NCI-H1092 treated with DMSO at 0.1 percent for 48 hours (cell line): Measurements from ENCODE around the gene ZC3HAV1L.
"Not testable (repeated sequence)": the region's sequence is repeated elsewhere in the genome, so short reads cannot be mapped to it uniquely, and the experiment has no call there.

ENCODE experiments used
- DNase-seq: peaks from one replicate; lab custom pipeline; 2025; lab: John Stamatoyannopoulos, UW

The ZC3HAV1L gene

GRCh38 chr7:139054101-139054500, 18.3 kb upstream of the ZC3HAV1L start:
- no peak for DNase-seq

GRCh38 chr7:139051655-139052054, 15.8 kb upstream of the ZC3HAV1L start:
- DNase-seq, result no peak

GRCh38 chr7:139049936-139050335, 14.1 kb upstream of the ZC3HAV1L start:
- no peak for DNase-seq

DNA sequence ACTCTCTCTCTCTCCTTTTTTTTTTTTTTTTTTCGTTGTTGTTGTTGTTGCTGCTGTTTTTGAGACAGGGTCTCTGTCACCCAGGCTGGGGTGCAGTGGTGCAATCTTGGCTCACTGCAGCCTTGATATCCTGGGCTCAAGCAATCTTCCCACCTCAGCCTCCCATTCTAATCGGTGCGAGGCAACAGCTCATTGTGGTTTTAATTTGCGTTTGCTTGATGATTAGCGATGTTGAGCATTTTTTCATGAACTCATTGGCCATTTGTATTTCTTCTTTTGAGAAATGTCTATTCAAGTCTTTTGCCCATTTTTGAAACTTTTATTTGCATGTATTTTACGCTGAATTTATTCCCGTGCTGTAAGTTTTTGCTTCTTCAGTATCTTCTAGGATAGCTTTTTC, 13.3 kb upstream of the ZC3HAV1L start:
- DNase-seq, result no peak

GRCh38 chr7:139047970-139048369, 12.1 kb upstream of the ZC3HAV1L start:
- no peak for DNase-seq

DNA sequence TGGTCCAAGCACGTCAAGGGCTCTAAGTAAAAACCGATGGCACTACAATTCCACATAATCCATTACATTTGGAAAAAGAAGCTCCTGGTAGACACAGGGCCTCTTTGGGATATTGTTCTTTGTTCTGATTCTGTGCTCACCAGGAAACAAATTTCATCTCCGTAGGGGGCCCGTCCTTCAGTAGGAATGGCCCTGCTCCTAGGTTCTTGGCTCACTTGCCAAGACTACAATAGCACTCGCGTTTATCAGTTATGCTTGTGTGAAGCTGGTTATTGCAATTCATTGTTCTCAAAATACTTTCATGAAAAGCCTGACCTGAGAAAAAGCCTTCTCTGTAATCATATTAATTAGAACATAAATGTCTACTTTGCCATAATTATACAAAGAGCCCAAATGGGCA, 10.3 kb upstream of the ZC3HAV1L start:
- peak; percentile 14 for DNase-seq

DNA sequence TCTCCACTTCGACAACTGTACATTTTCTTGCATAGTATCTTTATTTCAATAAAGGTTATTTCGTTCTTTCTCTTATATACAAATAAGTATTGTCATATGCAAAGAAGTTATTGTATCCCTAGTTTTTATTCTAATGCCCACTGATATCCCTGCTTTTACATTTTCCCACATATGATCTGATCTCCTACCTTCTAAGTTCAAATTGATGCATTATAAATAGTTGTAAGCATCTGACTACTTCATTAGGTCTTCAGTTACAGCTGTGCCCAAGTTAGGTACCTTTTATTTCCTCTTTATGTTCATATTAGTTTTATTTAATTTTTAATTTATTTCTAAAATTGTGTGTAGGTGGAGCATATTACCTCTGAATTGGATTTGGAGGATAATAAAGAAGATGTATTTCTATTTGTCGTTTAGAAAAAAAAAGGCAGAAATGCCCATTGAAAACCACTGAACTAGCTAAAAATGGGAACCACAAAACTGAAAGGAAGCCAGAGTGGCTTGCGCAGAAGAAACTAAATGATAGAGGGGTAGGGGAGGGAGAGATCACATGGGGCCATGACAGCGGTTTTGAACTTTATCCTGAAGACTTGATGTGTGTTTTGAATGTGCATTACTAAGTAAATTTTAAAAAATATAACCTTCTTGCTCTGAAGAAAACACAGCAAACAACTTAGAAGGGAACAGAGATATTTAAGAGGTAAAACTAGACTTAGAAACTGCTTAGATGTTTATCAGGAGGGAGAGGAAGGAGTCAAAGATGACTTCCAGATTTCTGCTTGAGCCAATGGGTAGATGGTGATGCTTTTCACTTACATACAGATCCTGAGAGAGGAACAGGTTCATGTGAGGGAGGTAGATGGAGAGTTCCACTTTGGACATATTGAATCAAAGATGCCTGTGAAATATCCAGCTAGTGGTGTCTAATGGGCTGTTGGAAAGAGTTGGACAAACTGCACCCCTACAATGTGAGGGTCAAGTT, 9.3 kb upstream of the ZC3HAV1L start:
- no peak for DNase-seq

- DNase-seq, result no peak
Observed at GRCh38 chr7:139043823-139044812, 8.3 kb upstream of the ZC3HAV1L start.

DNA sequence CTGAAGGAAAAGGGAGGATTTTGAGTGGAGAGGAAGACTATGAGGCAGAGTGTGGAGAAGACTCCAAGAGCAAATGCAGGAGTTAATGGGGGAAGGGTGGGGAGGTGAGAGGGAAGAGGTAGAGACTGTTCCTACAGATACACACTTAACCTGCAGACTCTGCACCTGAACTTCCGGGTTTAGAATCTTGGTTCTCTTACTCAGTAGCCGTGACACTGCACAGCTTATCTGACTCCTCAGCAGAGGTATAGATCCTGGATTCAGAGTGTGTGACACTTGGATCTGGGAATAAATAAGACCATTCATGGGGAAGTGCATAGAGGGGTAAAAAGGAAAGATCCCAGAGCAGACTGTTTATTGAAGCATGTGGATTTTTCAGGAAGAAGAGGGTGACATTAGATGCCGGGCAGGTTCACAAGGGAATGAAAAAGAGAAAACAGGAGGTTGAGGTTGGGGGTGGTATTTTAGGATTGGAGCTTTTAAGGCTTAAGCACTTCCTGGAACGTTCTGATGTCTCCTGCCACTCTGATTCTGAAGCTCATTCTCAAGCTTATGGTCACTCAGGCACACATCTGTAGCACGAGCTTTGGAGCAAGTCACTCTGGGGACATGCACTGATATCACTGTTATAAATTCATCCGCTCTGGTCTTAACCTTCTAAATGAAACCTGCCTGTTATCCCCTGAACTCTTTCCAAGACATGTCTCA, 5.7 kb upstream of the ZC3HAV1L start:
- no peak for DNase-seq

GRCh38 chr7:139038691-139039090, 2.8 kb upstream of the ZC3HAV1L start:
- DNase-seq, result no peak

DNA sequence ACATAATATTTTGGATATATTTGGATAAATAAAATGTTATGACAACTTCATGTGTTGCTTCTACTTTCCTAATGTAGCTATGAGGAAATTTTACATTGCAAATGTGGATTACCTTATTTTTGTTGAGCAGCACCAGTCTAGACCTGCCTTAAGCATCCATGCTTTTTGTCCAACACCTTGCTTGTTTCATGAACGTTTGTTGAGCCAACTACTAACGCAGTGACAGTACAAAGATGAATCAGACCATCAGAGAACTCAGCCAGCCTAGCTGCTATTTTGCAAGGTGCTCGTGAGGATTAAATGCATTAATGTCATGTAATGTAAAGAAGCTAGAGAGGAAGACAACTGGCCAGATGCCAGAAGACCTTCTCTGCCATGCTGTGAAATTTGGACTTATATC, 1.1 kb upstream of the ZC3HAV1L start:
- DNase-seq, result no peak

DNA sequence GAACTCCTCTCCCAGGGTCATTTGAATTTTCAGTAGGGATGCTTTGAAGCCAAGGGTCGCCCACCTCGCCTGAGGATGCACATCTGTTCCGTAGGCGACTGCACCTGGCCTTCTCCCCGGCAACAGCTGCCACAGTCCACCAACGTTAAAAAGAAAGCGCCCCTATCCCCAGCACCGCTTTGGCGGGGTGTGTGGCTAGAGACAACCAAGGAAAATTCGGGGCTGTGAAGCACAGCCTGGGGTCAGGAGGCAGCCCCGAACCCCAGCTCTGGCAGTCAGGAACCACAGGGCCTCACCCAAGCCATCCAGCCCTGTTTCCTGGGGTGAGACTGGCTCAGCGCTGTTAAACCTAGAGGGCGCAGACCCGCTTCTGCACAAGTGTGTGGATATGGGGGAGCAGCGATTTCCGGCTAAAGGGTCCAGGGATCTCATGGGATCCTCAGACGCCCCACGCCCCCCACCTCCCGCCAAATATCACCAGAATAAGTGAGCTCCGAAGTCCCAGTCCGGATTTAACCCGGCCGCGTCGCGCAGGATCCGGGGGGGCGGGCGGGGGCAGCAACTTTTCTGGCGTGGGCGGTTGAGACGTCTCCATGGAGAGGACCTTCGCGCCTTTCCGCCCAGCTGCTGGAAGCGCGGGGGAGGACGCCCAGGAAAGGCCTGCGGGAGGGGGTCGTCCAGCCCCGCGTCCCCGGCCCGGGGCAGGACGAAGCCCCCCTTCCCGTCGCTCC, 822 bp downstream of the ZC3HAV1L start:
- DNase-seq, result peak; percentile 51

- DNase-seq, result no peak
Observed at GRCh38 chr7:139034336-139034735, 1.5 kb downstream of the ZC3HAV1L start.

DNA sequence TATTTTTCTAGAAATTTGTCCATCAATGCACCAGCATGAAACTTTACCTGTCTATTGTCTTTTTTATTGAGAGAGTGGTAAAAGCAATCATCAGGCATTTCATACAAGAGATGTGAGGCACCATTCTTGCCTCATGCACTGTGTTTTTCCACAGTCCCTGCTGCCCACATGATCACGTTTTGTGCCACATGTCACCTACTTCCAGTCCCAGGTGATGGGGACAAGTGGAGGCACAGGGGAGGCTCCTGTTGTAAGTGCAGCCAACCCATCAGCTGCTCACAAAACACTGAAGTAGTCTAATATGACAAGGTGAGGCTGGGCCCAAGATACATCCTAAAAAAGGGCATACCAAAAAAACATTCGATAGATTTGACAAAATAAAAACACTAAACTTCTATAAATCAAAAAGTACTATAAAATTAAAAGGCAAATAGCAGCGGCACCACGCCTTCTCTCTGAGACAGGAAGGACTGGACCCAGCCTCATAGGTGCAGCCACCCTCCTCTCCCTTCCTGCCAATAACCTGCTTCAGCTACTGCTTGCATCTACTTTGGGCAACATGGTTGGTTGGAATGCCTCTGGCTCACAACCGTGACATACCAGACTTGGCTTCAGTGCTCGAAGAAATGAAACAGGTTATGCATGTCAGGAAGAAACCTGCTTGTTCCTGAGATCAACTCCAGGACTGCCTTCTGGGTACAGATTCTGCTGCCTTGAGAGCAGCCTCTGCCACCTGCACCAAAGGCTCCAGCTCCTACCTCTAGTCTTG, 2.3 kb downstream of the ZC3HAV1L start:
- no peak for DNase-seq

GRCh38 chr7:139032473-139032872, 3.4 kb downstream of the ZC3HAV1L start:
- DNase-seq, result no peak

DNA sequence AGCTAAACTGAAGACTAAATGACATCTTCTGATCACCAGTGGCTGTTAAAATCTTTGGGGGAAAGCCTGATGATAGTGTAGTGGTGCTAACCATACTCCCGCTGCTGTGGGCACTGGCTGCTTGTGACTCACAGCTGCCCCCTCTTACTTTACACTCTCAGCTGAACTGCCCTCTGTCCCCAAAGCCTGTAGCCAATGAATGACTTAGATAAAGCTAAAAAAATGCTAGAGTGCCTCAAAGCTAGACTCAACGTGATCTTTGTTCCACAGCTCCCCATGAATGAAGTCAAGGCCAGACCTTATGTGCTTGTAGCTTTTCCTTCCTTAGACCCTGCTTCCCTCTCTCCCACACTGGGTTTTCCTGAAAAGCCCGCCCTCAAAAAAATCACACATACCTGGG, 6.5 kb downstream of the ZC3HAV1L start:
- no peak for DNase-seq

- no peak for DNase-seq
Observed at GRCh38 chr7:139026551-139026950, 9.3 kb downstream of the ZC3HAV1L start.

- not testable (repeated sequence) for DNase-seq
Observed at GRCh38 chr7:139025861-139026260, 10.0 kb downstream of the ZC3HAV1L start.

- DNase-seq, result no peak
Observed at GRCh38 chr7:139023076-139023475, 12.8 kb downstream of the ZC3HAV1L start.

- no peak for DNase-seq
Observed at GRCh38 chr7:139022286-139022685, 13.6 kb downstream of the ZC3HAV1L start.
